Activated B cell treated with CpG ODN at 0.5 μM for 24 hours (primary cell): Measurements from ENCODE around the gene COPA. TPM values are rescaled to one million over a fixed set of nuclear protein-coding genes. Genes with fewer than 3 reads are reported as not detected.

Source experiments
- ATAC-seq: fragments of 200-7000 bp; cut with Tn5 transposase; one replicate; pipeline ENCODE4 v1.10.0; 2021; ENCODE audit warnings: low read depth, mild to moderate bottlenecking, moderate library complexity
- CTCF ChIA-PET: fragments of 350-600 bp; sonication (Branson Sonifier 250); formaldehyde crosslinking; loops from one replicate; lab custom pipeline; 2021; ENCODE audit warnings: antibody characterized with exemption; lab: Charles Lee
- POLR2A ChIA-PET: fragments of 350-600 bp; sonication (Branson Sonifier 250); formaldehyde crosslinking; loops from one replicate; lab custom pipeline; 2021; ENCODE audit warnings: antibody characterized with exemption; lab: Charles Lee
- DNase-seq: peaks from one replicate; pipeline ENCODE4 v3.0.0; 2022
- H3K27ac Mint-ChIP-seq: one replicate; pipeline ENCODE4 v1.8.0; 2020; ENCODE audit warnings: mixed read lengths
- H3K27me3 Mint-ChIP-seq: one replicate; pipeline ENCODE4 v1.8.0; 2021; ENCODE audit warnings: mixed read lengths
- H3K36me3 Mint-ChIP-seq: one replicate; pipeline ENCODE4 v1.8.0; 2021; ENCODE audit warnings: low read depth, mixed read lengths
- H3K4me1 Mint-ChIP-seq: one replicate; pipeline ENCODE4 v1.8.0; 2021; ENCODE audit warnings: mixed read lengths
- H3K4me3 Mint-ChIP-seq: one replicate; pipeline ENCODE4 v1.8.0; 2020; ENCODE audit warnings: mild to moderate bottlenecking, mixed read lengths
- H3K9me3 Mint-ChIP-seq: one replicate; pipeline ENCODE4 v1.8.0; 2020; ENCODE audit warnings: mixed read lengths
- intact Hi-C: fragments of 100-400 bp; cut with micrococcal nuclease; formaldehyde crosslinking; loops from one replicate; pipeline ENCODE4 v1.15.1; 2024
- total RNA-seq: library from RNA; stranded (reverse); gene quantifications from 2 replicates; pipeline ENCODE4 v1.2.3, GENCODE V29; 2022
- TF ChIP-seq, protein P1 (sequence below): fragments of 200-600 bp; IDR thresholded peaks from one replicate; pipeline ENCODE4 v1.8.0; 2022; ENCODE audit warnings: antibody characterized with exemption, mild to moderate bottlenecking

COPA gene
- total RNA-seq, 1 donor from 2014 or later, result 174 TPM

- ATAC-seq, result no peak
- POLR2A ChIA-PET, result no interaction called here
- H3K27ac Mint-ChIP-seq, result no peak overlapping the region
Observed at GRCh38 chr1:160245434-160245833, 97.6 kb downstream of the COPA start.

DNA sequence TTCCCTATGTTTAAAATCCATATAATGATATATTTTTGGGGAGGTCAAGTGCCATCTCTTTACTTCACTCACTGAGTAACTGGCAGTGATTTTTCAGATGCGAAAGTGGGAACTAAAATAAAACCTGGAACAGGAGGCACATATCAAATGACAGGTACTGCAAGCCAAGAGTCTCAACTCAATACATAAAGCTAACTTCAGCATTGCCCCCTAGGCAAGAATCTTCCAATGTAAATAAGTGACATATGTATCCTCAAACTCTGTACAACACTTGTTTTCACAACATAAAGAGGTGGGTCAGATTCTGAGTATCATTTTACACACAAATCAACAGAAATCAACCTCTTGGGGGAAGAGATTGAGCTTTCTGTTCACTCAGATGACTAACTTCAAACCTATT, 98.8 kb downstream of the COPA start:
- ChIA-PET POLR2A (interaction anchor here (0.5 kb wide), 1 partner anchor 80 kb away, joined by 3 read pairs; no protein-coding TSS in a partner anchor), CTCF (interaction anchor here (0.9 to 1.9 kb wide), 3 partner anchors 8 to 47 kb away, joined by 4 to 18 read pairs (median 10); no protein-coding TSS in a partner anchor)
- no peak for ATAC-seq
- no peak for DNase-seq
- Mint-ChIP-seq H3K4me3 (no peak overlapping the region), H3K9me3 (no peaks in the 10 kb centered on the region), H3K4me1 (no peaks in the 10 kb centered on the region), H3K27ac (no peak overlapping the region), H3K27me3 (no peaks in the 10 kb centered on the region), H3K36me3 (peaks cover 44% of the 10 kb centered on the region)
- TF ChIP-seq, protein P1, sequence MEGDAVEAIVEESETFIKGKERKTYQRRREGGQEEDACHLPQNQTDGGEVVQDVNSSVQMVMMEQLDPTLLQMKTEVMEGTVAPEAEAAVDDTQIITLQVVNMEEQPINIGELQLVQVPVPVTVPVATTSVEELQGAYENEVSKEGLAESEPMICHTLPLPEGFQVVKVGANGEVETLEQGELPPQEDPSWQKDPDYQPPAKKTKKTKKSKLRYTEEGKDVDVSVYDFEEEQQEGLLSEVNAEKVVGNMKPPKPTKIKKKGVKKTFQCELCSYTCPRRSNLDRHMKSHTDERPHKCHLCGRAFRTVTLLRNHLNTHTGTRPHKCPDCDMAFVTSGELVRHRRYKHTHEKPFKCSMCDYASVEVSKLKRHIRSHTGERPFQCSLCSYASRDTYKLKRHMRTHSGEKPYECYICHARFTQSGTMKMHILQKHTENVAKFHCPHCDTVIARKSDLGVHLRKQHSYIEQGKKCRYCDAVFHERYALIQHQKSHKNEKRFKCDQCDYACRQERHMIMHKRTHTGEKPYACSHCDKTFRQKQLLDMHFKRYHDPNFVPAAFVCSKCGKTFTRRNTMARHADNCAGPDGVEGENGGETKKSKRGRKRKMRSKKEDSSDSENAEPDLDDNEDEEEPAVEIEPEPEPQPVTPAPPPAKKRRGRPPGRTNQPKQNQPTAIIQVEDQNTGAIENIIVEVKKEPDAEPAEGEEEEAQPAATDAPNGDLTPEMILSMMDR, result no peak
- intact Hi-C loops, result no loop called here

More at GRCh38 chr1:160245434-160245833, 97.6 kb downstream of the COPA start:
- H3K36me3 Mint-ChIP-seq, result peaks cover 35% of the 10 kb centered on the region
- no peaks in the 10 kb centered on the region for H3K9me3 Mint-ChIP-seq
- TF ChIP-seq, protein P1, result no peak
- no peak for DNase-seq
- intact Hi-C loops, result no loop called here
- CTCF ChIA-PET, result interaction anchor here (0.9 to 1.2 kb wide), 2 partner anchors 46 to 52 kb away, joined by 3 to 5 read pairs; no protein-coding TSS in a partner anchor
- no peaks in the 10 kb centered on the region for H3K4me1 Mint-ChIP-seq
- no peak overlapping the region for H3K4me3 Mint-ChIP-seq
- no peaks in the 10 kb centered on the region for H3K27me3 Mint-ChIP-seq

DNA sequence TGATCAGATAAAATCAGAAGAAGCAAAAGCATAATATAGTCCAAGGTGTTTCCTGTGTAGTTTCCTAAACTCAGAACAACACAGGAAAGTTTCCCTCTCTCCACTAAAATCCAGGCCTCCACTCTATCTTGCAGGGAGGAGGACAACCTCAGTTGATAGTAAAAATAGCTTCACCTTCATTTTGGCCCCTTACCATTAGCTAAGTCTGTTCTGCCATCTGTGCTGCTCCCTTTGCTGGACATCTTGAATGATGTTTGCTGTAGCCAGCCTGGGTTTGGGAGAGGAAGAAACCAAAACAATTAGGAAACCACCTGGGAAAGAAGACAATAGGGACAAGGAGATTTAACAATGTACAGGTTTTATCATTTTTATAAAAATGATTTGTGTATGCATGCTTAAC, 99.3 kb downstream of the COPA start:
- TF ChIP-seq, protein P1, result no peak
- ChIA-PET POLR2A (interaction anchor here (0.5 to 0.7 kb wide), 3 partner anchors 41 to 153 kb away, joined by 3 to 5 read pairs (median 3); partner anchors contain the start of gene PEX19), CTCF (interaction anchor here (0.9 to 1.9 kb wide), 3 partner anchors 8 to 48 kb away, joined by 4 to 18 read pairs (median 10); no protein-coding TSS in a partner anchor)
- Mint-ChIP-seq H3K36me3 (peaks cover 49% of the 10 kb centered on the region), H3K4me3 (no peak overlapping the region), H3K4me1 (no peaks in the 10 kb centered on the region), H3K9me3 (no peaks in the 10 kb centered on the region), H3K27me3 (no peaks in the 10 kb centered on the region), H3K27ac (no peak overlapping the region)
- intact Hi-C loops, result no loop called here
- DNase-seq (no peak), ATAC-seq (no peak)

DNA sequence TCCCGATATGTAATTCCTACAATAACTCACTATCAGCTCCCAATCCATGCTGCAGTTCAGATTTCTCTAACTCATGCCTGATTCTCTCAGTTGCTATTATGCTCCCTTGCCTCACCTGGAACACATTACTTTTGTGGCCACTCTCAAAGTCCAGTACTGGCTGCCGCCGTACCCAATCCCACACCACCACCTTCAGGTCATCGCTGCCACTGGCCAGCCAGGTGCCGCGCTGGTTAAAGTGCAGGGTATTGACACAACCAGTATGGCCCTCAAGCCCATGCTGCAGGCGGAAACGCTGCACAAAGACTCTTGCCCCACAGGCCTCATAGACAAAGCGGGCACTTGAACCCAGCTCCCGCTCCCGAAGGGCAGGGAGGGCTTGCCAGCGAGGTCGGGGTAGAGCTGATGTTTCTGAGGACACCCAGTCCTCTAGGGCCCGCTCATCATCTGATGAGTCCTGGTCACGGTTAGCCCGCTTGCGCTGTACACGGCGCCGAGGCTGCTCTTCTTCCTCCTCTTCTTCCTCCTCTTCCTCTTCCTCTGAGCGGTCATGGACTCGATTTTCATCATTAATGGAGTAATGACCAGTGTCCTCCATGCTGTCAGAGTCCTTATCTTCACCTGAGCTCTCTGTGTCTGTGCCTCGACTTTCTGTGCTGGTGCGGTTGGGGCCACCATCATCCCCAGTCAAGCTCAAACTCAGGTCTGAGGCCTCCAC, 103.3 kb downstream of the COPA start:
- CTCF ChIA-PET, result interaction anchor here (1.2 to 3.6 kb wide), 2 partner anchors 12 to 47 kb away, joined by 3 to 15 read pairs; no protein-coding TSS in a partner anchor
- TF ChIP-seq, protein P1, result no peak

More for the DNA sequence above, 103.3 kb downstream of the COPA start:
- POLR2A ChIA-PET, result interaction anchor here (0.6 to 1.9 kb wide), 3 partner anchors 23 to 45 kb away, joined by 3 to 6 read pairs (median 3); partner anchors contain the start of genes DCAF8 and PEX19
- H3K27ac Mint-ChIP-seq, result no peak overlapping the region
- no peaks in the 10 kb centered on the region for H3K27me3 Mint-ChIP-seq
- ATAC-seq (no peak), DNase-seq (no peak)
- H3K4me3 Mint-ChIP-seq, result no peak overlapping the region
- no peaks in the 10 kb centered on the region for H3K9me3 Mint-ChIP-seq
- H3K4me1 Mint-ChIP-seq, result peaks cover 11% of the 10 kb centered on the region
- peaks cover 77% of the 10 kb centered on the region for H3K36me3 Mint-ChIP-seq
- intact Hi-C loops, result no loop called here

Other genes with a start within 250 kb of the COPA start
- gene IGSF8, start 244.6 kb downstream of the COPA start, total RNA-seq, result 25.4 and 27.9 TPM in 2 replicates
- not detected in 2 replicates for gene ATP1A2, start 227.5 kb downstream of the COPA start, total RNA-seq
- gene ATP1A4, start 191.6 kb downstream of the COPA start, total RNA-seq, result not detected in 2 replicates
- gene CASQ1, start 152.7 kb downstream of the COPA start, total RNA-seq, result not detected in 2 replicates
- 107 and 111 TPM in 2 replicates for gene PEA15, start 137.9 kb downstream of the COPA start, total RNA-seq
- gene DCAF8, start 80.7 kb downstream of the COPA start, total RNA-seq, result 155 and 172 TPM in 2 replicates
- gene PEX19, start 58.1 kb downstream of the COPA start, total RNA-seq, result 43.7 and 50.3 TPM in 2 replicates
- gene NCSTN, start 133 bp upstream of the COPA start, total RNA-seq, result 108 and 118 TPM in 2 replicates
- 0.46 and 0.71 TPM in 2 replicates for gene NHLH1, start 23.8 kb upstream of the COPA start, total RNA-seq
- 4.1 and 5.5 TPM in 2 replicates for gene VANGL2, start 57.3 kb upstream of the COPA start, total RNA-seq
- 28.7 and 31.2 TPM in 2 replicates for gene SLAMF6, start 180.0 kb upstream of the COPA start, total RNA-seq
- gene CD84, start 236.2 kb upstream of the COPA start, total RNA-seq, result 57.5 and 65.5 TPM in 2 replicates